GF-D8 (cell line): ENCODE results near the gene IFT22.
"Not testable (repeated sequence)": the region's sequence is repeated elsewhere in the genome, so short reads cannot be mapped to it uniquely, and the experiment has no call there.

Experiments used
- DNase-seq: peaks from one replicate; lab custom pipeline; 2025; lab: John Stamatoyannopoulos, UW

IFT22 gene

DNA sequence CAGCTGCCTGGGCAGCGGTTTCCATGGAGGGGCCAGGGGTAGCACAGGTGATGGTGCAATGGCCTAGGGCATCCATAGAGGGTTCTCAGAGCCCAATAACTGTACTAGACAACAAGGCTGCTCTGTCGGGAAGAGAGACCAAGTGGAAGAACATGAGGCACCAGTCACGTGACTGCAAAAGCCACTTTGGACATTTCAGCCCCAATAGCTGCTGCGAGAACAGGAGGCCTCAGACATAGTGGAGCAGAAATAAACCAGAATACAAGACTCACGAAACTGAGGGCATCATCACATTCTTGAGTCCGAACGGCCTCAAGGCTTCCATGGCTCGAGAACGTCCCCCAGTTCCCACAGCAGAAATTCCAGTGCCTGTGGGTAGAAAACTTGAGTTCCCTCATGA is 44.5 kb downstream of the IFT22 start:
- DNase-seq, result no peak

DNA sequence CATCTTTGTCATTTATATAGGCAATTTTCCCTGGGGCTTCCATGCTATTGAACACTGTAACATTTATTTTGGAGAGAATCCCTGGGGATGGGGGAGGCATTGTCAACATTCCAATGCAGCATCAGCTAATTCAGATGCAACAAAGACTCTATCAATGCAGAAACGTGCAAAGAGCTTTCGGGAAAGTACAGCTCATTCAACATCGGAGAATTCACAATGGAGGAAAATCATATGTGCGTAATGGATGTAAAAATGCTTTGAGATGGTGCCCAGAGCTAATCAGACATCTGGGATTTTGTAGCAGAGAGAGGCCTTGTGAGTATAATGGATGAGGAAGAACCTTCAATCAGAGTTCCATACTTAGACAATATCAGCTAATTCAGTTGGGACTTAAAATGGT is 48.4 kb downstream of the IFT22 start:
- no peak for DNase-seq

DNA sequence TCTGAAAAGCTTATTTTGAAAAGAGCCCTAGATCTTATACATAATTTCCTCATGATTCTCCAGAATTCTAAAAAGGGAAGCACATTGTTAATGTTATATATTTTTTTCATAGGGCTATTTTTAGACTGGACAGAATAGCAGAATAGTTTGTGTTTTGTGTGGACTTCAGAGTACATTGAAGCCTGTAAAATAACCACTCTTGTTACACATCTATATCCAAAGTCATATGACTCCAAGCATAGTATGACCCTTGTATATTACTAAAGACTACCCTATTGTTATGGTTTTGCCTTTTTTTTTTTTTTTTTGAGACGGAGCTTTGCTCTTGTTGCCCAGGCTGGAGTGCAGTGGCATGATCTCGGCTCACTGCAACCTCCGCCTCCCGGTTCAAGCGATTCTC is 50.6 kb downstream of the IFT22 start:
- DNase-seq, result no peak

DNA sequence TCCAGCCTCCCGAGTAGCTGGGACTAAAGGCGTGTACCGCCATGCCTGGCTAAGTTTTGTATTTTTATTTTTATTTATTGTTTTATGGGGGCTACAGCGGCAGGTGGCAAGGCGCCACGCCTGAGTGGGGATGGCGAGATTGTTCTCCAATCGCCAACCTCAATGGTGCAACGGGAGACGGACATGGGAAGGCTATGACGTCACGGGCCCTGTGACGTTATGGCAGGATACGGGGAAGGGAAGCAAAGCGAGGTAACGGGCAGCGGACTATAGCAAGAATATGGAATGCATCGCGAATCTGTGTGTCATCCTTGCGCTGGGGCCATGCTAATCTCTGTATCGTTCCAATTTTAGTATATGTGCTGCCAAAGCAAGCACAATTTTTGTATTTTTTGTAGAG is 51.9 kb downstream of the IFT22 start:
- DNase-seq, result no peak

DNA sequence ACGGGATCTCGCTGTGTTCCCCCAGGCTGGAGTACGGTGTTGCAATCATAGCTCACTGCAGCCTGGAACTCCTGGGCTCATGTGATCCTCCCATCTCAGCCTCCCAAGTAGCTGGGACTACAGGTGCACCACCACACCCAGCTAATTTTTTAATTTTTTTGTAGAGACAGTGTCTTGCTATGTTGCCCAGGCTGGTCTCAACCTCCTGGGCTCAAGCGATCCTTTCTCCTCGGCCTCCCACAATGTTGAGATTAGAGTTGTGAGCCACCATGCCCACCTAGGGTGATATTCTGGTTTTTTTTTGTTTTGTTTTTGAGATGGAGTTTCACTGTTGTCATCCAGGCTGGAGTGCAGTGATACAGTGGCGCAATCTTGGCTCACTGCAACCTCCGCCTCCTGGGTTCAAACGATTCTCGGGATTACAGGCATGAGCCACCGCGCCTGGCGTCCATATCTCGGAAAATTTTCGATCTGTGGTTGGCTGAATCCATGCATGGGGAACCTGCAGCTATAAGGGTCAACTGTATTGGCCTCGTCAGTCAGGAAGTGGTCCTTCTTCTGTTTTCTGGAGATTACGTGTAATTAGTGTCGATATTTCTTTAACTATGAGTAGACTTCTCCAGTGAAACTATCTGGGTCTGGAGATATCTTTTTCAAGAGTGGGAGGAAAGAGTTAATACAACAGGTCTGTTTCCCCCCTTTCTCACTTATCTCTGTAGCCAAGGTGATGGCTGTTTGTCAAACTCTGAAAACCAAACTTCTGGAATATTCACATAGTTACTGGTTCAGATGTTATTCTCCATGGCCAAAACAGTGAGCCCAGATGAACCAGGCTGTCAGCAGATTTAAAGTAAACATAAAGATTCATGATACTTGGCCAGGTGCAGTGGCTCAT is 55.7 kb downstream of the IFT22 start:
- DNase-seq, result no peak

DNA sequence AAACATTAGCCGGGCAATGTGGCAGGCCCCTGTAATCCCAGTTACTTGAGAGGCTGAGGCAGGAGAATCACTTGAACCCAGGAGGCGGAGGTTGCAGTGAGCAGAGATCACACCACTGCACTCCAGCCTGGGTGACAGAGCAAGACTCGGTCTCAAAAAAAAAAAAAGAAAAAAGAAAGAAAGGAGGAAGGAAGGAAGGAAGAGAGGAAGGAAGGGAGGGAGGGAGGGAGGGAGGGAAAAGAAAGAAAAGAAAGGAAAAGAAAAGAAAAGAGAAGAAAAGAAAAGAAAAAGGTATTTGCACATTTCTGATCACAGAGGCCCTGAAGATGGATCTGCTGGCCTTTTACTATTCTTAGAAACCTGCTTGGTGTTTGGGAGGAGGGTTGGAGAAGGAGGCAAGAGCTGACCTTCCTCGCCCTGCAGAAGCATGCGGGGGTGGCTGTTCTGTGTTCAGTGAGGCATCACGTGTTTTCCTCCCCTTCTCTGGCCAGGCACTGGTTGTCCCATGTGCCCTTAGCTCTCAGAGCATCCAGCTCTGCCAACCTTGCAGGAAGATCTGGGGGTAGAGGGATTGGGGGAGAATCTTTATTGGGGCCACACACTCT is 57.4 kb downstream of the IFT22 start:
- not testable (repeated sequence) for DNase-seq
